Spleen (tissue), 7 donors: ENCODE measurements around the gene ERV3-1.
"Not testable (repeated sequence)": the region's sequence is repeated elsewhere in the genome, so short reads cannot be mapped to it uniquely, and the experiment has no call there.

Experiments
- CTCF ChIP-seq, 11 experiments: fragments of 200-600 bp in 7 of 11; fragments of 450-650 bp in 4 of 11; sonication (generic) in 4 of 11; IDR thresholded peaks in 8 of 11; conservative IDR thresholded peaks in 3 of 11; 1 replicate in 7 of 11; 2 replicates in 4 of 11; pipeline versions ENCODE4 v1.4.0 to v1.8.0; 2016 to 2021; ENCODE audit warnings: antibody characterized with exemption in 11 of 11, inconsistent platforms in 4 of 11, mild to moderate bottlenecking in 1 of 11
- POLR2A ChIP-seq, 3 donors: fragments of 450-650 bp; IDR thresholded peaks; one replicate each; pipeline ENCODE4 v1.5.1; 2017; ENCODE audit warnings: antibody characterized with exemption in 3 of 3, mild to moderate bottlenecking in 1 of 3
- donor health status: DM: no; HTN: no; CAD: no; lungs with moderate emphysema.
- donor health status: DM: no; HTN: no; CAD: no.
- donor health status: DM: no; HTN: no; CAD: no.

- not testable (repeated sequence) for TF ChIP-seq POLR2A (IDR thresholded peaks at IDR 0.05); CTCF (IDR thresholded peaks at IDR 0.05 in 8 of 11, conservative IDR thresholded peaks at IDR 0.05 in 3 of 11)
These were observed 48.0 kb upstream of the ERV3-1 start for GRCh38 chr7:65054466-65054994.
